ENCODE results near the gene CCDC141. TPM values are rescaled to one million over a fixed set of nuclear protein-coding genes. Genes with fewer than 3 reads are reported as not detected.
A peak's percentile ranks its signal among the peaks of the same experiment; 100 is the strongest.

Gene CCDC141
- polyA plus RNA-seq, 2 of the 4 experiments (the other 2 are of a cell fraction) = not detected

- DNase-seq (ENCODE audit: low read depth in 1 of 2, low spot score in 1 of 2) = peak; percentile 10 to 33
- H3K4me1 ChIP-seq = no peaks in the 10 kb centered on the region
- ChIA-PET CTCF (interaction anchor here (0.6 to 1.8 kb wide), 12 partner anchors 9 to 940 kb away, joined by 3 to 5 read pairs (median 3); no protein-coding TSS in a partner anchor), POLR2A (no interaction called here)
- H3K4me2 ChIP-seq = peak overlapping the region; percentile 32; the same call in 1 of the 3 replicates
- ATAC-seq = no peak
- WGBS (ENCODE audit: missing lambda C conversion rate) = 3% methylated on average over 2 of the region's 2 CpGs
- peaks cover 5% of the 10 kb centered on the region; the same call in 1 of the 3 replicates for H3K9me3 ChIP-seq
- FAIRE-seq = no peak
- H3K27ac ChIP-seq = no peak overlapping the region
- H3K4me3 ChIP-seq = no peak overlapping the region
- TF ChIP-seq RAD21 (conservative IDR thresholded peaks at IDR 0.05 in 1 of 2, IDR thresholded peaks at IDR 0.05 in 1 of 2) = peak; percentile 75 to 77
- no peak for TF ChIP-seq TP53 (CRISPR knock-in tag; IDR thresholded peaks at IDR 0.05)
- peak; percentile 51; the same call in 2 of the 3 replicates for TF ChIP-seq SMC3 (IDR thresholded peaks at IDR 0.05)
- TF ChIP-seq HDAC2 (IDR thresholded peaks at IDR 0.05) = no peak
- peak; percentile 61 for TF ChIP-seq CTCF (IDR thresholded peaks at IDR 0.05)
- no peak for TF ChIP-seq USF2 (IDR thresholded peaks at IDR 0.05)
Measured at GRCh38 chr2:178796079-178796677, 253.8 kb downstream of the CCDC141 start.

GRCh38 chr2:178787934-178788333 lies 262.0 kb downstream of the CCDC141 start:
- ChIA-PET POLR2A (no interaction called here), CTCF (no interaction called here)
- Histone ChIP-seq H3K9me3 (no peaks in the 10 kb centered on the region), H3K4me2 (no peak overlapping the region), H3K4me1 (no peaks in the 10 kb centered on the region), H3K27ac (no peak overlapping the region), H3K4me3 (no peak overlapping the region)
- 52% methylated on average over 5 of the region's 5 CpGs for WGBS (ENCODE audit: missing lambda C conversion rate)
- no peak for FAIRE-seq
- TF ChIP-seq ZNF302 (CRISPR knock-in tag; IDR thresholded peaks at IDR 0.05) (no peak), MAFK (IDR thresholded peaks at IDR 0.05; ENCODE audit: partially characterized antibody) (no peak), FOSB (CRISPR knock-in tag; IDR thresholded peaks at IDR 0.05) (no peak), NPAS2 (CRISPR knock-in tag; IDR thresholded peaks at IDR 0.05; ENCODE audit: borderline replicate concordance) (no peak), HOXB13 (CRISPR knock-in tag; IDR thresholded peaks at IDR 0.05; ENCODE audit: low read depth) (no peak), MAZ (IDR thresholded peaks at IDR 0.05; ENCODE audit: borderline replicate concordance, low read depth, low read length) (no peak), EHMT2 (IDR thresholded peaks at IDR 0.05; ENCODE audit: low read depth) (no peak), CEBPB (IDR thresholded peaks at IDR 0.05) (no peak), BHLHE40 (IDR thresholded peaks at IDR 0.05; ENCODE audit: low read depth, low read length) (no peak), TFCP2L1 (CRISPR knock-in tag; IDR thresholded peaks at IDR 0.05) (no peak), BCL3 (IDR thresholded peaks at IDR 0.05) (no peak), CTCF (IDR thresholded peaks at IDR 0.05) (no peak), FOXS1 (CRISPR knock-in tag; IDR thresholded peaks at IDR 0.05) (no peak), EHF (CRISPR knock-in tag; IDR thresholded peaks at IDR 0.05) (no peak), RARB (CRISPR knock-in tag; IDR thresholded peaks at IDR 0.05) (no peak), JUNB (IDR thresholded peaks at IDR 0.05) (no peak), SMC3 (IDR thresholded peaks at IDR 0.05) (no peak), SREBF2 (IDR thresholded peaks at IDR 0.05) (no peak), FOSL2 (IDR thresholded peaks at IDR 0.05) (no peak), FOSL2 (CRISPR knock-in tag; IDR thresholded peaks at IDR 0.05) (no peak)
- ATAC-seq = no peak
- no peak for DNase-seq (ENCODE audit: low read depth in 1 of 2, low spot score in 1 of 2)

All from A549 (cell line).